Vagina (tissue), 2 donors: ENCODE measurements around the gene ZNF205. TPM values are rescaled to one million over a fixed set of nuclear protein-coding genes. Genes with fewer than 3 reads are reported as not detected.

Experiments
- DNase-seq, 2 donors: peaks; one replicate each; pipeline ENCODE4 v3.0.0-alpha.2; 2017; ENCODE audit errors: extremely low spot score in 2 of 2
- H3K27ac ChIP-seq: fragments of 200-600 bp; sonication (generic); one replicate; pipeline ENCODE4 v1.5.1; 2019
- H3K27me3 ChIP-seq: fragments of 200-600 bp; sonication (generic); one replicate; pipeline ENCODE4 v1.5.1; 2019
- H3K36me3 ChIP-seq, 2 donors: fragments of 200-600 bp; sonication (generic); one replicate each; pipeline ENCODE4 v1.5.1; 2017 to 2019
- H3K4me1 ChIP-seq: fragments of 200-600 bp; sonication (generic); one replicate; pipeline ENCODE4 v1.5.1; 2019
- H3K4me3 ChIP-seq, 2 donors: fragments of 200-600 bp; sonication (generic); 1 replicate in 1 of 2; 2 replicates in 1 of 2; pipeline ENCODE4 v1.5.1; 2016 to 2019
- H3K9me3 ChIP-seq: fragments of 200-600 bp; sonication (generic); one replicate; pipeline ENCODE4 v1.5.1; 2019
- CTCF ChIP-seq, 3 experiments: fragments of 450-650 bp in 2 of 3; fragments of 200-600 bp in 1 of 3; sonication (generic) in 1 of 3; IDR thresholded peaks; one replicate each; pipeline ENCODE4 v1.5.1; 2017 to 2019; ENCODE audit warnings: antibody characterized with exemption in 3 of 3, mild to moderate bottlenecking in 2 of 3, moderate library complexity in 2 of 3
- POLR2A ChIP-seq, 2 donors: fragments of 450-650 bp; IDR thresholded peaks; one replicate each; pipeline ENCODE4 v1.6.1; 2017; ENCODE audit warnings: antibody characterized with exemption in 2 of 2, mild to moderate bottlenecking in 2 of 2, moderate library complexity in 2 of 2
- POLR2AphosphoS5 ChIP-seq, 2 donors: sonication (generic); formaldehyde crosslinking; IDR thresholded peaks; one replicate each; pipeline ENCODE4 v1.9.0; 2017; ENCODE audit warnings: antibody characterized with exemption in 2 of 2, mild to moderate bottlenecking in 2 of 2, low read depth in 1 of 2; ENCODE audit not compliant: insufficient read depth in 1 of 2
- intact Hi-C: fragments of 100-400 bp; cut with DNase I; formaldehyde crosslinking; loops from one replicate; pipeline ENCODE4 v1.15.1; 2023
- total RNA-seq: library from RNA; depleted of rRNA; stranded (reverse); fragments of >200 nt; gene quantifications from one replicate; pipeline ENCODE4 v1.2.3, GENCODE V29; 2016

The ZNF205 gene
- total RNA-seq, 1 donor from 2014 or later, result 14.2 TPM

GRCh38 chr16:3143598-3144320, 31.4 kb downstream of the ZNF205 start:
- intact Hi-C loops, result no loop called here
- Histone ChIP-seq H3K9me3 (no peaks in the 10 kb centered on the region), H3K4me3 (no peak overlapping the region), H3K4me1 (no peaks in the 10 kb centered on the region), H3K36me3 (peaks cover 0 to 13% of the 10 kb centered on the region in 2 donors), H3K27me3 (no peaks in the 10 kb centered on the region), H3K27ac (no peak overlapping the region)
- no peak for DNase-seq
- no peak for TF ChIP-seq POLR2AphosphoS5 (IDR thresholded peaks at IDR 0.05; ENCODE audit: insufficient read depth in 1 of 2, low read depth in 1 of 2)
- TF ChIP-seq CTCF (IDR thresholded peaks at IDR 0.05), result no peak
- TF ChIP-seq POLR2A (IDR thresholded peaks at IDR 0.05), result no peak

GRCh38 chr16:3144321-3144983, 32.1 kb downstream of the ZNF205 start:
- Histone ChIP-seq H3K36me3 (peaks cover 0 to 13% of the 10 kb centered on the region in 2 donors), H3K27ac (no peak overlapping the region), H3K4me1 (peaks cover 1% of the 10 kb centered on the region), H3K27me3 (no peaks in the 10 kb centered on the region), H3K9me3 (no peaks in the 10 kb centered on the region), H3K4me3 (no peak overlapping the region)
- intact Hi-C loops, result no loop called here
- TF ChIP-seq POLR2AphosphoS5 (IDR thresholded peaks at IDR 0.05; ENCODE audit: insufficient read depth in 1 of 2, low read depth in 1 of 2), result no peak
- TF ChIP-seq POLR2A (IDR thresholded peaks at IDR 0.05), result no peak
- TF ChIP-seq CTCF (IDR thresholded peaks at IDR 0.05), result no peak
- no peak for DNase-seq

GRCh38 chr16:3145151-3145550, 32.8 kb downstream of the ZNF205 start:
- TF ChIP-seq POLR2AphosphoS5 (IDR thresholded peaks at IDR 0.05; ENCODE audit: insufficient read depth in 1 of 2, low read depth in 1 of 2), result no peak
- TF ChIP-seq CTCF (IDR thresholded peaks at IDR 0.05), result no peak
- no peak for TF ChIP-seq POLR2A (IDR thresholded peaks at IDR 0.05)
- intact Hi-C loops, result no loop called here
- H3K4me3 ChIP-seq, result no peak overlapping the region
- no peak for DNase-seq
- peaks cover 8% of the 10 kb centered on the region for H3K4me1 ChIP-seq
- no peaks in the 10 kb centered on the region for H3K9me3 ChIP-seq
- no peak overlapping the region for H3K27ac ChIP-seq
- no peaks in the 10 kb centered on the region for H3K27me3 ChIP-seq
- H3K36me3 ChIP-seq, result peaks cover 0 to 13% of the 10 kb centered on the region in 2 donors

- H3K4me1 ChIP-seq, result peaks cover 10% of the 10 kb centered on the region
- H3K36me3 ChIP-seq, result peaks cover 0 to 13% of the 10 kb centered on the region in 2 donors
- H3K27me3 ChIP-seq, result no peaks in the 10 kb centered on the region
- H3K4me3 ChIP-seq, result no peak overlapping the region
- DNase-seq, result no peak
- TF ChIP-seq POLR2A (IDR thresholded peaks at IDR 0.05) (no peak), CTCF (IDR thresholded peaks at IDR 0.05) (no peak), POLR2AphosphoS5 (IDR thresholded peaks at IDR 0.05; ENCODE audit: insufficient read depth in 1 of 2, low read depth in 1 of 2) (no peak)
- H3K9me3 ChIP-seq, result no peaks in the 10 kb centered on the region
- no peak overlapping the region for H3K27ac ChIP-seq
- intact Hi-C loops, result no loop called here
Measured at GRCh38 chr16:3145660-3146059, 33.3 kb downstream of the ZNF205 start.
